Measurements from ENCODE around the gene SRGAP2C. TPM values are rescaled to one million over a fixed set of nuclear protein-coding genes. Genes with fewer than 3 reads are reported as not detected.
"Not testable (repeated sequence)": the region's sequence is repeated elsewhere in the genome, so short reads cannot be mapped to it uniquely, and the experiment has no call there.

The SRGAP2C gene
- total RNA-seq, 1 donor from 2014 or later, result 18.6 TPM

DNA sequence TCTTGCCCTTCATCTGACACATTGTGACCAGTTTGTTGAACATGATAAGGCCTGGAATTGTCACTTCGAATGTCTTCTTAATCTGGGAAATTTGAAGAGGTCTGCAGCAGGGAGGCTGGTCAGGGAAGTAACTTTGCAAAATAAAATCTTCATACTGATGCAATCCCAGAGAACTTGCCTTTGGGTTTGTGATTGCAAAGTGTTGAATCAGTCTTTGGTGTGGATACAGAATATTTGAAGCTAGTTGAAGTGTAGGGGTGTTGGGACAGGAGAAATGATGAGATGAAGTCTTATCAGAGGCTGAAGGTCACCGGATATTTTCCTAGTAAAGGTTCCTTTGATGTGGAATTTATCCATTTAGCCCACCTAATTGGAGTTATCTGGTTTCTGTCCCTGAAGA is 42.1 kb downstream of the SRGAP2C start:
- H3K36me3 ChIP-seq; H3K9me3 ChIP-seq; H3K4me3 ChIP-seq; H3K27ac ChIP-seq; intact Hi-C loops (cut with DNase I); H3K4me1 ChIP-seq; DNase-seq (ENCODE audit: low spot score in 2 of 2); H3K27me3 ChIP-seq: not testable (repeated sequence)

DNA sequence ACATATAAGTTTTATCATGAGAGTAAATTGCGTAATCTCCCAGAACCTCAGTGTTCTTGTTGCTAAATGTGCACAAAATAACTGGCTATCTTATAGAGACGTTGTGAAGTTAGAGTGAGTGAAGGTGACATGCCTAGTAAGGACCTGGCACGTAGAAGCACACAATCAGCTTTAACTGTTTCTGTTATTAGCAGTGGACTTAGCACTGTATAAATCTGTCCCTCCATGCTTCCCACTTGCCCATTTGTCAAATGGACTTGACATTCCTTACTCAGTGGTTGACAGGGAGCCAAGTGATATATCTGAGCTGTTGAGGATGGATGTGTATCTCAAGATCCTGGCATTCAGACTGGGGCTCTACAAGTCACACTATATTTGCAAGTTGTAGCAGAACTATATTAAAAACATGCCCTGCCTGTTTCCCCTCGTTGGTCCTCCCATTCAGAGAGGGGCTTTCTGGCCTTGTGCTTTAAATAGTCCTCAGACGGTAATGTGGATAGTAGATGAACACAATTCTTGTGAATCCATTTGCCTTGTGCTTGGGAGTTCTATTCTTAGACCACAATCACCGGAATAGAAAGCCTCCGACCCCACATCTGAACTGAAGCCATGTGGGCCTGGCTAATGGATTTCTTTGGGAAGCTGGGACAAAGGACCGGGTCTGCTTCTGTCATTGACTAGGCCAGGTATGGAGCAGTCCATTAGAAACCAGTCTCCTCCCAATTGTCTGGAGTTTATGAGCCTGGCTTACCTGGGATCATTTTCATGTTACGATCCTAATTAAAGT is 43.0 kb downstream of the SRGAP2C start:
- H3K27me3 ChIP-seq; DNase-seq (ENCODE audit: low spot score in 2 of 2); H3K36me3 ChIP-seq; H3K4me3 ChIP-seq; H3K27ac ChIP-seq; intact Hi-C loops (cut with DNase I); H3K4me1 ChIP-seq; H3K9me3 ChIP-seq: not testable (repeated sequence)

DNA sequence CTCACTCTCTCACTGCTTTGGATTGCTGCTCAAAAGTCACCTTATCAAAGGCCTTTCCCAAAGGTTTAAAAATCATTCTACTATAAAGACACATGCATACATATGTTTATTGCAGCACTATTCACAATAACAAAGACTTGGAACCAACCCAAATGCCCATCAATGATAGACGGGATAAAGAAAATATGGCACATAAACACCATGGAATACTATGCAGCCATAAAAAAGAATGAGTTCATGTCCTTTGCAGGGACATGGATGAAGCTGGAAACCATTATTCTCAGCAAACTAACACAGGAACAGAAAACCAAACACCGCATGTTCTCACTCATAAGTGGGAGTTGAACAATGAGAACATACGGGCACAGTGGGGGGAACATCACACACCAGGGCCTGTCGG is 45.9 kb downstream of the SRGAP2C start:
- H3K27me3 ChIP-seq; intact Hi-C loops (cut with DNase I); DNase-seq (ENCODE audit: low spot score in 2 of 2); H3K36me3 ChIP-seq; H3K9me3 ChIP-seq; H3K27ac ChIP-seq; H3K4me1 ChIP-seq; H3K4me3 ChIP-seq: not testable (repeated sequence)

DNA sequence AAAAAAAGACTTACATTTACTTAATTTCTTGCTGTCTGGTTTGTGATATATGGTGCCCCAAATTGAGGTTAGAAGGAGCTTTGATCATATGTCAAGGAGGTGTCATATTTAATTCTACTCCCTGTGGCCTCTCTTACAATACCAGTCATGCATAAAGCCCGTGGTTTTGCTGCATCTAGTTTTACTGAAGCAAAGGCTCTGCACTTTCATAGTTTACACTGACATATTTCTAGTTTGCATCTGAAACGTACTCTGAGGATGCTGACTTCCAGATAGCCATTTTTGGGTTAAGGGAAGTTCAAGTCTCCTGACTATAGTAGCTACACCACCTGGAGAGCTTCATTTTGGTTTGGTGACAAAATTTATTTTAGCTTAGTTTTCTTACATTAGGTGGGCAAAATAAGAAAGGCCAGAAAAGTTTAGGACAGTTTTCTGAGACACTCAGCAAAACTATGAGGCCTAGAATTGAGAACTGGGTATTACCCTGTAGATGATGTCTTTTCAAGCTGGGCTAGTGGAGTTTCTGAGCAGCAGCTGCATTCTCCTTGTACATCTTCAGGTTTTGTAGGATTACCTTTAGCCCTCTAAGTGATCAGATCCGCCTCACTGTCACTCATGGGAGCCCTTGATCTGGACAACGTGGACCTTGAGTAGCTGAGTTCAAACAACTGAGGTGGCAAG is 47.8 kb downstream of the SRGAP2C start:
- H3K27me3 ChIP-seq; H3K27ac ChIP-seq; H3K36me3 ChIP-seq; intact Hi-C loops (cut with DNase I); H3K4me1 ChIP-seq; H3K4me3 ChIP-seq; DNase-seq (ENCODE audit: low spot score in 2 of 2); H3K9me3 ChIP-seq: not testable (repeated sequence)

DNA sequence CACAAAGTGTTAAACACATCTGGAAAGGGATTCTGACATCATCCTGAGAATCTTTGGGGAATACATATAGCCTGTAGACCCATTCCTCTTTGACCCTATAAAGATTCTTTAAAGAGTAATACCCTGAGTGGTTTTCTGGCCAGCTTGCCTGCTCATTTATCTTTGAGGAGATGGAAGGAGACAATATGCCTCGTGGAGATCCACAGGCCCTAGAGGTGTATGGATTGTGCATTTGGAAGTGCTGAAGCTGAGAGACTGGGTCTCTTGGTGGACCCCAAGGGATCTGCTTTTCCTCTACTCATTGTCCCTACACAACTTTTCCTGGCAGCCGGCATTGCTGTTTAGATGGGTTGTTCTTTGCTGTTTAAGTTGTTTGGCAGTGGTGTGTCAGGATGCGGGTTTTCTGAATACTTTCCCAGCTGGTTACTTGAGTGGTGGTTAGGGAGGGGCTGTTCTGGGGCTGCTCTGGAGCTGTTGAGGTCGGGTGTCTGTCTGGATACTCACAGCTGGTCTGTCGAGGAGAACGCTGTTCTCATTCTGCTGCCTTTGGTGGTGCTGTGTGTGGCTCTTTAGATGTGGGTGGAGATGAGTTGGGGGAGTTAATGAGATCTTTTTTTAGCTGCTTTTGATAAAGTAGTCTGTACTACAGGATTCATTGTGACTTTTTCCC is 49.5 kb downstream of the SRGAP2C start:
- H3K4me1 ChIP-seq; H3K27me3 ChIP-seq; H3K9me3 ChIP-seq; intact Hi-C loops (cut with DNase I); H3K36me3 ChIP-seq; H3K27ac ChIP-seq; DNase-seq (ENCODE audit: low spot score in 2 of 2); H3K4me3 ChIP-seq: not testable (repeated sequence)

DNA sequence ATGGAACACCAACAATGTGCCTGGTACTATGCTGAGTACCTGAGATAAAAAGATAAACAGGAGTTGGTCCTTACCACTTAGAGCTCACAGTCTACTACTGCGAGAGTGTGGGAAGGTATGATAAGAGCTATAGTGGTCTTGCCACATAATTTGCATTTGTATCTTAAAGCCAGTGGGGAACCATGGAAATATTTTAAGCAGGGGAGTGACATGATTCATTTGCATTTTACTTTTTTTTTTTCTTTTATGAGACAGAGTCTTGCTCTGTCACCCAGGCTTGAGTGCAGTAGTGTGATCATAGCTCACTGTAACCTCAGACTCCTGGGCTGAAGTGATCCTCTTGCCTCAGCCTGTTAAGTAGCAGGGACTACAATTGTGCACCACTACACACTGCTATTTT is 53.6 kb downstream of the SRGAP2C start:
- intact Hi-C loops (cut with DNase I); H3K4me1 ChIP-seq; H3K27me3 ChIP-seq; H3K36me3 ChIP-seq; DNase-seq (ENCODE audit: low spot score in 2 of 2); H3K9me3 ChIP-seq; H3K27ac ChIP-seq; H3K4me3 ChIP-seq: not testable (repeated sequence)

DNA sequence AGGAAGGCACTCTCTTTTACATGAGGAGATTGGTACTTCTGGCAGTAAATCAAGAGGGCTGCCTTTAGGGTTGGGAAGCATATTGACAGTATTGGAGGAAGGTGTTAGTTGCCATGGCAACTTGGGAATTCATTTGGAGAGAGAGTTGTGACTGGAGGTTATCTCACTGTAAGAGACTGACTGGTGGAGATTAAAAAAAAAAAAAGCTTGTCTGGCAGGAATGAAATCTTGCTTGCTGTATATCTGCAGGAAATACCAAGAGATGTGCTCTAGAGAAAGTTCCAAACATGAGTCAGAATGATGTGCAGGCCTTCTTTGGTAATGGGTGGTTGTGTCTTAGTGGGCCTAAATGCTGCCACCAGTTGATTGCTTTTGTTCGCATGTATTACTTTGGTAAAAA is 59.1 kb downstream of the SRGAP2C start:
- H3K4me3 ChIP-seq; H3K4me1 ChIP-seq; DNase-seq (ENCODE audit: low spot score in 2 of 2); intact Hi-C loops (cut with DNase I); H3K27me3 ChIP-seq; H3K27ac ChIP-seq; H3K9me3 ChIP-seq; H3K36me3 ChIP-seq: not testable (repeated sequence)

DNA sequence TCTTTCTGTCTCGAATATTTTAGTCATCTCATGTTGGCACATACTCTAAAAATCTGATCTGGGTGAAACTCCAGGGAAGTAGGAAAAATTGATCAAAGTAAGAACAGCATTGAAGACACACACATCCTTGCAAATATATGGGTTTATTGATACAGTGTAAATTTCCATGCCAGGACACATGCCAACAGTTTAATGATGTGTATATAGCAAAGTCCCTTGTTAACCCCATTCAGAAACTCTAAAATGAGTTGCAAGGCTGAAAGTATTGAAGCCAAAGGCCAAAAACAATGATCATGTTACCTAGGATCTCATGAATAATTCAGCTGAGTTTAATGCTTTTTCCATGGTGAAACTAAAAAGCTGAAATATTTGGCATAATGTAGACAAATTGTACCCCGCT is 61.6 kb downstream of the SRGAP2C start:
- intact Hi-C loops (cut with DNase I); H3K27me3 ChIP-seq; DNase-seq (ENCODE audit: low spot score in 2 of 2); H3K36me3 ChIP-seq; H3K4me1 ChIP-seq; H3K27ac ChIP-seq; H3K4me3 ChIP-seq; H3K9me3 ChIP-seq: not testable (repeated sequence)

DNA sequence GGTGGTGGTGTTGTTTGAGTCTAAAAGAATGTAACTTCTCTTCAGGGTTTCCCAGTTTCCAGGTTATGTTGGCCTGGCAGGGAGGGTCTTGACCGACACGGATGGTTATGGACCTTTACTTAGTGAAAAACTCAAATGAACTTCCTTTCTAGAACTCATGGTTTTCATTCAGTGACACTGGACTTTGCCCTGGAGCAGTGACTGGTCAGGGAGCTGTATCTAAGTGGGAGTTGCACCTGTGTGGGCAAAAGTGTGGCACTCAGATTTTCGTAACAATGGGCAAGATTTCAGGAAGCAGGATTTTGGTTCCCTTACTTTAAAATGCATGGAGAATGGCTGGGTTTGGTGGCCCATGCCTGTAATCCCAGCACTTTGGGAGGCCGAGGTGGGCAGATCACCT is 67.9 kb downstream of the SRGAP2C start:
- DNase-seq (ENCODE audit: low spot score in 2 of 2); H3K4me3 ChIP-seq; H3K27me3 ChIP-seq; H3K9me3 ChIP-seq; H3K27ac ChIP-seq; H3K36me3 ChIP-seq; H3K4me1 ChIP-seq; intact Hi-C loops (cut with DNase I): not testable (repeated sequence)

DNA sequence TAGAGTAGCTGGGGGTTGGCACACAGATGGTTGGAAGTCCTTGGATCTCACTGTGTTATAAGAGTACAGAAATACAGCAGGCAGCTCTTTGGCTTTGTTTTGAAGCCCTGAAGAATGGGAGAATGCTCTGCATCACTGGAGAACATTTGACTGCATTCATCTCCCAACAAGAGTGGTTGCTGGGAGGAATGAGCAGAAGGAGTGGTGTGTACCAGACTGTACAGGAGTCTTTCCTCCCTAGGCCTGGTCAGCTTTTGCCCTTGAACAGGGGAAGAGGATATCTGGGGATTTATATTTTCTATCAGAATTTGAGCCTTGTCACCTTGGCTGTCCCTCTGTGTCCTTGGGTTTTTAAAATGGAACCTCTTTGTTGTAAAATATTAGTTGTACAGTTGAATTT is 69.8 kb downstream of the SRGAP2C start:
- DNase-seq (ENCODE audit: low spot score in 2 of 2); H3K36me3 ChIP-seq; H3K4me1 ChIP-seq; intact Hi-C loops (cut with DNase I); H3K9me3 ChIP-seq; H3K27me3 ChIP-seq; H3K27ac ChIP-seq; H3K4me3 ChIP-seq: not testable (repeated sequence)

DNA sequence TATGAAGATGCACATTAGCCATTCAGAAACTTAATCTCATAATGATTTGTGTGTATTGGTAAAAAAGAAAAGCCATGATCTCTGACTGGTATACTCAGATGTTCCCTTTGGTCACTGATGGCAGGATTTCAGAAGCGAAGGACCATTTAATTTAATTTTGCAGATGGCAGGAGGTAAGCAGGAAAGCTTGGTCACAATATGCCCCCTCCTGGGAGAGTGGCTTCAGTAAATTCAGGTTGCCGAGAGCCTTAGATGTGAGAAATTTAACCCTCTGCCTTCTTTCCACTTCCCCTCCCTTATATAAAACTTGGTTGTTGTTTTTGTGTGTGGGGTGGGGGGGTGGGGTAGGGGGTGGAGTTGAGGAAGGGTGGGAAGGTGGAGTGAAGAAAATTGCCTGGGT is 72.9 kb downstream of the SRGAP2C start:
- H3K27ac ChIP-seq; intact Hi-C loops (cut with DNase I); H3K4me1 ChIP-seq; H3K4me3 ChIP-seq; H3K27me3 ChIP-seq; H3K36me3 ChIP-seq; DNase-seq (ENCODE audit: low spot score in 2 of 2); H3K9me3 ChIP-seq: not testable (repeated sequence)

DNA sequence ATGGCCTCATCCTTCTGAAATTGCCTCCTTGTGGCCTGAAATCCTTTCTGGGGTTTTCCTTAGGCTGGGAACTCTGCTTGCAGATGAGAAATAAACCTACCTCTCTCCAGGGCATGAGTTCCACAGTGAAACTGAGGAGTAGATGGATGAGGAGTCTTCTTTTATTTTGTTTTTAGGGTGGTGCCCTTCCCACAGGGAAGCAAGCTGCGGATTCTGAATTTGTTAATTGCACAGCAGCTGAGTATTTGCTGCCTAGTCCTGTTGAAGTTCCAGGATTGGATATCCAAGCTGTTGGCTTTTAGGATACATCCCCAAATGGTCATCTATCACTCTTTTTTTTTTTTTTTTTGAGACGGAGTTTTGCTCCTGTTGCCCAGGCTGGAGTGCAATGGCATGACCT is 73.4 kb downstream of the SRGAP2C start:
- intact Hi-C loops (cut with DNase I), result not testable (repeated sequence)

DNA sequence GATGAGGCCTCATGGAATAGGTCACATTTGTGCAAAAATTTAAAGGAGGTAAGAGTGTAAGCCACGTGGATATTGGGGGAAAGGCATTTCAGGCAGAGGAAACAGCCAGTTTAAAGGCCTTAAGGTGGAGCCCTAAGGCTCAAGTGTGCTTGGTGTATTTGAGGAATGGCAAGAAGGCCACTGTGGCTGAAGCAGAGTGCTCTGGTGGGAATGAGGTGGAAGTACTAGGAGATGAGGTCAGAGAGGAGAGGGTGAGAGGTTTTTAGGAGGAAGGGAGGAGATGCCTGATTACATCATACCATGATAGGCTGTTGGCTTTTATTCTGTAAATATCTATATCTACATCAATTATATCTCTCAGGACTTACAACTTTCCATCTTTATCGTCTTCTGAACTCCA is 75.4 kb downstream of the SRGAP2C start:
- intact Hi-C loops (cut with DNase I); H3K9me3 ChIP-seq; DNase-seq (ENCODE audit: low spot score in 2 of 2); H3K36me3 ChIP-seq; H3K4me1 ChIP-seq; H3K27me3 ChIP-seq; H3K27ac ChIP-seq; H3K4me3 ChIP-seq: not testable (repeated sequence)

More for the DNA sequence above, 73.4 kb downstream of the SRGAP2C start:
- not testable (repeated sequence) for DNase-seq (ENCODE audit: low spot score in 2 of 2); H3K27me3 ChIP-seq; H3K4me1 ChIP-seq; H3K4me3 ChIP-seq; H3K27ac ChIP-seq; H3K36me3 ChIP-seq; H3K9me3 ChIP-seq

DNA sequence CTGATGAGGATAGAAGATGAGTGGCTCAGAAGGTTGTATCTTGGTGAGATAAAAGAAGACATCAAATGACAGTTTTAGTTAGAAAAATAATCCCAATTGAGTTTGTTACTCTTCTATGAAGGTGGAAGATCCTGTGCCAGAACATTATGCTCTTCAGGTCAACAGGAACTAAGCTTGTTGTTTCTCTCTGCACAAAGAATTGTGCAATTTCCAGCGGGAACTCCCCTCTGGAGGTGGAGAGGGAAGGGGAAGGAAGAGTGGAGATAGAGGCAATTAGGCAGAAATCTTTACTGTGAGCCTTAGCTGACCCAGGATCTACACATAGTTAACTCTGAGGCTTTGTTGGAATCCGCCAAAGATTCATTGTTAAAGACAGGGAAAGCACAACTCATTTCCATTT is 77.4 kb downstream of the SRGAP2C start:
- DNase-seq (ENCODE audit: low spot score in 2 of 2); H3K4me3 ChIP-seq; H3K9me3 ChIP-seq; H3K36me3 ChIP-seq; H3K27ac ChIP-seq; H3K27me3 ChIP-seq; H3K4me1 ChIP-seq; intact Hi-C loops (cut with DNase I): not testable (repeated sequence)

Measured in ascending aorta (tissue), 2 donors.